K562 (cell line): ENCODE results near the gene GAK. TPM values are rescaled to one million over a fixed set of nuclear protein-coding genes. Genes with fewer than 3 reads are reported as not detected.

Source experiments
- ATAC-seq: fragments of 200-7000 bp; cut with Tn5 transposase; 3 replicates; pipeline ENCODE4 v1.9.1; 2020; ENCODE audit warnings: moderate library complexity
- BruUV-seq: library from RNA; stranded (reverse); fragments of 400-500 nt; replicated peaks from 2 replicates; lab custom pipeline; 2021; lab: Mats Ljungman, UMichigan
- CTCF ChIA-PET: fragments of 300-600 bp; formaldehyde crosslinking; extraction: SDS; loops from one replicate; lab custom pipeline; 2021; ENCODE audit warnings: low intra/inter-chr PET ratio; lab: Yijun Ruan, JAX
- POLR2A ChIA-PET: fragments of 300-600, 350-650 bp; sonication (Branson Sonifier 250); formaldehyde crosslinking; extraction: SDS; loops from one replicate; lab custom pipeline; 2021; ENCODE audit warnings: antibody characterized with exemption, inconsistent platforms; lab: Yijun Ruan, JAX
- DNase-seq, 4 experiments: peaks; one replicate each; pipeline versions ENCODE4 v3.0.0 to v3.0.0-alpha.2; 2011 to 2018; ENCODE audit warnings: low spot score in 3 of 4, mixed read lengths in 3 of 4; ENCODE audit errors: extremely low read depth in 1 of 4
- FAIRE-seq: peaks from 2 replicates; lab custom pipeline; 2011; peaks lifted over from hg19 to GRCh38; lab: Jason Lieb, UNC
- H2AFZ ChIP-seq: 2 replicates; pipeline ENCODE4 v1.6.0; 2011; ENCODE audit warnings: low read depth, low read length, control low read depth, inconsistent platforms
- H3K27ac ChIP-seq: fragments of 200-600 bp; 3 replicates; pipeline ENCODE4 v1.8.0; 2011; ENCODE audit warnings: low read depth, mild to moderate bottlenecking, control low read depth, inconsistent platforms, low read length, moderate library complexity, mixed read lengths; ENCODE audit errors: extremely low read depth
- H3K27me3 ChIP-seq, 2 experiments: fragments of 300-600 bp in 1 of 2; 2 replicates in 1 of 2; 3 replicates in 1 of 2; pipeline versions ENCODE4 v1.6.0 to v1.8.0; 2011; ENCODE audit warnings: inconsistent platforms in 2 of 2, low read length in 2 of 2, mild to moderate bottlenecking in 1 of 2, mixed read lengths in 1 of 2, moderate library complexity in 1 of 2; ENCODE audit not compliant: control insufficient read depth in 2 of 2, insufficient read depth in 2 of 2
- H3K36me3 ChIP-seq: fragments of 300-600 bp; 3 replicates; pipeline ENCODE4 v1.8.0; 2011; ENCODE audit warnings: mild to moderate bottlenecking, low read length, inconsistent platforms; ENCODE audit not compliant: control insufficient read depth, insufficient read depth
- H3K4me1 ChIP-seq, 2 experiments: fragments of 200-600 bp in 1 of 2; replicated peaks in 1 of 2; 2 replicates in 1 of 2; 3 replicates in 1 of 2; pipeline versions ENCODE4 v1.5.1 to v1.8.0; 2011; ENCODE audit warnings: inconsistent platforms in 2 of 2, low read length in 2 of 2, mild to moderate bottlenecking in 1 of 2, mixed read lengths in 1 of 2, moderate library complexity in 1 of 2; ENCODE audit not compliant: control insufficient read depth in 2 of 2, insufficient read depth in 2 of 2
- H3K4me2 ChIP-seq: 2 replicates; pipeline ENCODE4 v1.6.1; 2011; ENCODE audit warnings: low read length, control low read depth, inconsistent platforms, mixed read lengths; ENCODE audit not compliant: insufficient read depth
- H3K4me3 ChIP-seq: fragments of 200-600 bp; sonication (generic), shearing (Covaris generic); 2 replicates; pipeline ENCODE4 v1.5.1; 2016; ENCODE audit warnings: control low read depth, inconsistent platforms
- H3K79me2 ChIP-seq: fragments of 200-600 bp; 3 replicates; pipeline ENCODE4 v1.8.0; 2011; ENCODE audit warnings: low read length, inconsistent platforms; ENCODE audit not compliant: control insufficient read depth, insufficient read depth
- H3K9ac ChIP-seq, 2 experiments: 2 replicates each; pipeline versions ENCODE4 v1.6.0 to v1.6.1; 2011; ENCODE audit warnings: low read depth in 2 of 2, low read length in 2 of 2, control low read depth in 1 of 2, inconsistent platforms in 1 of 2, mild to moderate bottlenecking in 1 of 2, mixed read lengths in 1 of 2; ENCODE audit not compliant: insufficient read depth in 1 of 2
- H3K9me1 ChIP-seq: one replicate; pipeline ENCODE4 v1.6.0; 2011; ENCODE audit warnings: inconsistent platforms, mild to moderate bottlenecking, low read length, moderate library complexity; ENCODE audit not compliant: control insufficient read depth, insufficient read depth
- H3K9me3 ChIP-seq: replicated peaks from 2 replicates; pipeline ENCODE4 v1.5.1; 2011; ENCODE audit warnings: low read depth, low read length, inconsistent platforms; ENCODE audit not compliant: control insufficient read depth, insufficient read depth
- H4K20me1 ChIP-seq: replicated peaks from 2 replicates; pipeline ENCODE4 v1.6.1; 2011; ENCODE audit warnings: low read length, inconsistent platforms, mixed read lengths; ENCODE audit not compliant: control insufficient read depth, insufficient read depth
- DPF2 ChIP-seq: fragments of 450-650 bp; IDR thresholded peaks from 2 replicates; pipeline ENCODE4 v1.6.1; 2016
- HDAC6 ChIP-seq: IDR thresholded peaks from 2 replicates; pipeline ENCODE4 v1.6.1; 2012; ENCODE audit warnings: low read depth, mild to moderate bottlenecking, control low read depth, inconsistent platforms, low read length, moderate library complexity
- HMGN3 ChIP-seq: IDR thresholded peaks from 2 replicates; pipeline ENCODE4 v1.6.1; 2011; ENCODE audit warnings: borderline replicate concordance, low read depth, mild to moderate bottlenecking, mixed read lengths, low read length; ENCODE audit not compliant: insufficient read length; ENCODE audit errors: extremely low read depth
- HOXB6 ChIP-seq: fragments of 250-450 bp; sonication (Bioruptor Pico); IDR thresholded peaks from 2 replicates; pipeline ENCODE4 v1.5.1; 2022; ENCODE audit warnings: mild to moderate bottlenecking, borderline replicate concordance
- PRDM10 ChIP-seq: fragments of 450-650 bp; IDR thresholded peaks from 2 replicates; pipeline ENCODE4 v1.6.1; 2018; ENCODE audit not compliant: partially characterized antibody
- SMAD1 ChIP-seq: fragments of 150-350 bp; IDR thresholded peaks from 2 replicates; pipeline ENCODE4 v1.6.1; 2014; ENCODE audit warnings: low read length, low read depth; ENCODE audit not compliant: partially characterized antibody
- WGBS: fragments of 100-300 bp; shearing (Covaris generic); methylation state at CpG from one replicate; pipeline ENCODE4 v1.1.6; 2016; ENCODE audit warnings: low coverage, mixed read lengths; ENCODE audit not compliant: insufficient coverage; ENCODE audit errors: missing lambda C conversion rate; 5-methylcytosine and 5-hydroxymethylcytosine counted together
- in situ Hi-C: fragments of 300-500 bp; cut with MboI; formaldehyde crosslinking; loops from 4 replicates; pipeline ENCODE4 v1.15.0; 2018; ENCODE audit warnings: inconsistent platforms, mixed read lengths
- intact Hi-C: fragments of 100-400 bp; cut with micrococcal nuclease; formaldehyde crosslinking; loops from 2 replicates; pipeline ENCODE4 v1.14.2; 2022
- polyA plus RNA-seq, 8 experiments: library from polyadenylated mRNA; depleted of rRNA in 4 of 8; stranded (reverse) in 5 of 8; unstranded in 3 of 8; fragments of >200 nt; fragmentation: Nextera tagmentation in 2 of 8; fragmentation: Illumina TruSeq in 1 of 8; extraction: Ambion mirVana in 2 of 8; extraction: Trizol in 1 of 8; gene quantifications; 2 replicates each; pipeline versions ENCODE4 v1.2.1 to v1.2.3, GENCODE V29; 2011 to 2014; ENCODE audit warnings: inconsistent platforms in 1 of 8, missing spikeins in 1 of 8
- total RNA-seq, 7 experiments: library from RNA; depleted of rRNA in 6 of 7; stranded (reverse); fragments of >200 nt in 6 of 7; fragmentation: Illumina TruSeq in 2 of 7; extraction: Trizol in 2 of 7; gene quantifications; 2 replicates each; pipeline versions ENCODE4 v1.2.1 to v1.2.3, GENCODE V29; 2011 to 2021; ENCODE audit warnings: low replicate concordance in 1 of 7

The GAK gene
- total and polyA plus RNA-seq, 9 of the 15 experiments (the other 6 are each of a cell fraction or from before 2014, with no cell fraction given) = 1.3 to 102 (median 16.2) TPM

- Histone ChIP-seq H3K9me1 (no peaks in the 10 kb centered on the region), H3K36me3 (peaks cover 4% of the 10 kb centered on the region; the same call in 1 of the 3 replicates), H3K4me1 (peaks cover 0 to 37% of the 10 kb centered on the region in 2 experiments; a peak in 2 of 5 replicates), H3K79me2 (no peaks in the 10 kb centered on the region), H2AFZ (no peak overlapping the region), H3K4me2 (no peak overlapping the region), H3K4me3 (no peak overlapping the region), H3K27me3 (no peaks in the 10 kb centered on the region), H3K9ac (no peak overlapping the region), H3K9me3 (no peaks in the 10 kb centered on the region), H3K27ac (no peak overlapping the region), H4K20me1 (no peaks in the 10 kb centered on the region)
- BruUV-seq = no TSS peak
- CTCF ChIA-PET = interaction anchor here (0.7 kb wide), 1 partner anchor 116 kb away, joined by 3 read pairs; no protein-coding TSS in a partner anchor
- no peak for FAIRE-seq
- no peak for TF ChIP-seq SMAD1
- no peak for TF ChIP-seq HOXB6 (CRISPR knock-in tag)
- TF ChIP-seq PRDM10 = no peak
- no peak for TF ChIP-seq DPF2
- no peak for TF ChIP-seq HMGN3
- TF ChIP-seq HDAC6 = no peak
- POLR2A ChIA-PET = no interaction called here
- ATAC-seq = no peak
- DNase-seq = no peak
- WGBS = 60% methylated on average over 12 of the region's 14 CpGs
- intact Hi-C loops (no loop called here), in situ Hi-C loops (no loop called here)
Measured at GRCh38 chr4:956531-957230, 24.6 kb upstream of the GAK start.
